ENCODE results near the gene GGCX.
"Not testable (repeated sequence)": the region's sequence is repeated elsewhere in the genome, so short reads cannot be mapped to it uniquely, and the experiment has no call there.

DNA sequence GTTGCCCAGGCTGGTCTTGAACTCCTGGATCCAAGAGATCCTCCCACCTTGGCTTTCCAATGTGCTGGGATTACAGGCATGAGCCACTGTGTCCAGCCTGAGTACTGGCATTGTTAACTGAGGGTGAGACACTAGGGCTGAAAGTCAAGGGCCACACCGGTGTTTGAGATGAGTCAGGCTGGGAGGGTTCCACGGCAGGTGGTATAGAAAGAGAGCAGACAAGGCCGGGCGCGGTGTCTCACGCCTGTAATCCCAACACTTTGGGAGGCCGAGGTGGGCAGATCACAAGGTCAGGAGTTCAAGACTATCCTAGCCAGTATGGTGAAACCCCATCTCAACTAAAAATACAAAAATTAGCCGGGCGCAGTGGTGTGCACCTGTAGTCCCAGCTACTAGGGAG is 31.0 kb upstream of the GGCX start:
- TF ChIP-seq POLR2A (IDR thresholded peaks at IDR 0.05), result not testable (repeated sequence)
- TF ChIP-seq, protein P1, sequence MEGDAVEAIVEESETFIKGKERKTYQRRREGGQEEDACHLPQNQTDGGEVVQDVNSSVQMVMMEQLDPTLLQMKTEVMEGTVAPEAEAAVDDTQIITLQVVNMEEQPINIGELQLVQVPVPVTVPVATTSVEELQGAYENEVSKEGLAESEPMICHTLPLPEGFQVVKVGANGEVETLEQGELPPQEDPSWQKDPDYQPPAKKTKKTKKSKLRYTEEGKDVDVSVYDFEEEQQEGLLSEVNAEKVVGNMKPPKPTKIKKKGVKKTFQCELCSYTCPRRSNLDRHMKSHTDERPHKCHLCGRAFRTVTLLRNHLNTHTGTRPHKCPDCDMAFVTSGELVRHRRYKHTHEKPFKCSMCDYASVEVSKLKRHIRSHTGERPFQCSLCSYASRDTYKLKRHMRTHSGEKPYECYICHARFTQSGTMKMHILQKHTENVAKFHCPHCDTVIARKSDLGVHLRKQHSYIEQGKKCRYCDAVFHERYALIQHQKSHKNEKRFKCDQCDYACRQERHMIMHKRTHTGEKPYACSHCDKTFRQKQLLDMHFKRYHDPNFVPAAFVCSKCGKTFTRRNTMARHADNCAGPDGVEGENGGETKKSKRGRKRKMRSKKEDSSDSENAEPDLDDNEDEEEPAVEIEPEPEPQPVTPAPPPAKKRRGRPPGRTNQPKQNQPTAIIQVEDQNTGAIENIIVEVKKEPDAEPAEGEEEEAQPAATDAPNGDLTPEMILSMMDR (IDR thresholded peaks at IDR 0.05), result not testable (repeated sequence)
